GM20431 (cell line): Measurements from ENCODE around the gene ZNRF1.

Experiments
- in situ Hi-C: fragments of 300-500 bp; cut with MseI, MboI; formaldehyde crosslinking; loops from one replicate; pipeline ENCODE4 v1.15.0; 2020; ENCODE audit warnings: low sequenced_read_pairs; ENCODE audit not compliant: unreplicated experiment

Gene ZNRF1

DNA sequence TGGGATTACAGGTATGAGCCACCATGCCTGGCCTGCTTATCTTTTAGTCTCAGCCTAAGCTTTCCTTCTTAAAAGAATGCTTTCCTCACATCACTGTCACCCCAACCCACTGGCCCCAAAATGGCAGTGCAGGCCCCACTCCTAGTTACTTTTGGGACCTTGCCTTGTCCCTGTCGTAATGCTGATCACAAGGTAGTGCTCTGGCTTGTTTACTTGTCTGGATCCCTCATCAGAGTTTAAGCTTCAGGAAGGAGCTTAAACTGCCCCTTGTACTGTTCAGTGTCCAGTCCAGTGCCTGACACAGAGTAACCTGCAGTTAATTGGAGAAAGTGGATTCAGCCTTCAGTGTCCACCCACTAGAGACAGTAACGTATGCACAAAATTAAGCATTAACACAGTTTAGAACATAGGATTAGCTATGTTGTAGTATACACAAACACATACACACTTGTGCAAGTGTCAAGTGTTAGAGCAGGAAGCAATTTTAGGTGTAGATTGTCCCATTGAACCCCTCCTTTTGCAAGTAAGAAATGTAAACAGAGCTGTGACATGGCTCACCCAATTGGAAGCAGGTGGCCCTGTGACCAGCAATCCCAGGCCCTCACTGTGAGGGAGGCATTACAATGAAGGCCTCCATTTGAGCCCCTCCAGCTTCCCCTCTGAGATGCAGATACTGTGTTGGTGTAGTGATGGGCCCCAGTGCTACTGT lies 73.6 kb downstream of the ZNRF1 start:
- in situ Hi-C loops: no loop called here

DNA sequence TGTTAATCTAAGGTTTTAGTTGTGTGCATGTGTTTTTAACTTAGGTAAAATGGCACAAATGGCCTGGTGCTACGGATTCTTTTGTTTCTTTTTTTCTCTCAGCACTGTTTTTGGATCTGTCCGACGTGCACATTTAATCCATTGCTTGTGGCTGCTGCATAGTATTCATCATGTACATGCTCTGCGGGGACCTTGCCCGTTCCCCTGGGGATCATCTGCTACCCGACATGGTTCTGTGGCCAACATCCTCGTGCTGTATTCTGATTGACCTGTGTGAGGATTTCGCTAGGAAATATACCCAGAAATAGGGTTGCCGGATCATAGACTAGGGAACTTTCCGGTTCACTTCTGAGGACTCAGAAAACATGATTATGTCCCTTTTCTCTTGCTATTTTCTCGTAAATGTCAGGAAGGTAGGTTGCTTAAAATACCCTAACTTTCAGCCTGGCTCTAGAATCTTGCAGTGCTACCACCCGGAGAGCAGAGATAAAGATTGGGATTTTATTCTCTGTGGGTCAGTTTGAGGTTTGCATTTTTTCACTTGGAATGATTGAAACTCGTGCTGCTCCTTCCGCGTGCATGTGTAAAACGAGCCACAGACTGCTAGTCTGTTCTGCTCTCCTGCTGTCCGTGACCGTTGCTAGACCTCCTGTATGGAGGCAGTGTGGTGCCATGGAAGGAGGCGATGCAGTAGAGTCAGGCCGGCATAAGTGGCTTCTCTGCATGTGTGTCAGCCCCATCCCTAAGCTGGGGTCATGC lies 74.9 kb downstream of the ZNRF1 start:
- in situ Hi-C loops: no loop called here

- in situ Hi-C loops: no loop called here
These were observed 75.5 kb downstream of the ZNRF1 start for GRCh38 chr16:75074304-75074793.

DNA sequence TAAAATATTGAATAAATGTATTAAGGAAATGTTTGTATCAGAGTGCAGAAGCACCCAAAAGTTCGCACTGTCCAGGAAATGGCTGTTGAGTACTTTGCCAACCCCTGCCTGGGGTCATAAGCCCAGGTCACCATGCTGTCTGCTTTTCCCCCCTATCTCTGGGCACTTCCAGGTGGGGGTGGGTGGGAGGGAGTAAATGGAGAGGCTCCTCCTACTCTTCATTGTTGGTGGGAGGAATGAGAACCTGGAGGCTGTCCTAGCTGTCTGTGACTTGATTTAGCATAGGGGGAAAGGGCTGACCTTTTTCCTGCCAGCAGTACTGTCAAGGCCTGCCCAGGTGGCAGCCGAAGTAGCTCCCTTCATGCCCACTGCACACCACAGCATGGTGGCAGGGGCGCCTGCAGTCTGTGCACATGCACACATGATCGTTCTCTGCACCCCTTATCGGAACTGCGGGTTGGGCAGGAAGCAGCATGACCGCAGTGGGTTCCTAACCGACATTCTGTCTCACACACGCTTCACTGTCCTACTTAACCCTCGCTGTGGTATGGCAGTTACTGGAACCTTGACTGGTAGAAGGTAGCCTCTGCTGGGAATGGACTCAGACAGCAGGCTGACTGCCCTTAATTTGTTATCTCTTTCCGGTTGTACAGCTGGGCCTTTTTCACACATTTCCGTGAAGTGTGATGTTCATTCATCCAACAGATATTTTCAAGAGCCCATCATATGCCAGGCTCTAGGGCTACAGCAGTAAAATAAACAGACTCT lies 76.3 kb downstream of the ZNRF1 start:
- in situ Hi-C loops: no loop called here

- in situ Hi-C loops: no loop called here
These were observed 77.0 kb downstream of the ZNRF1 start for GRCh38 chr16:75075688-75076268.

GRCh38 chr16:75078886-75079285 lies 80.1 kb downstream of the ZNRF1 start:
- in situ Hi-C loops: no loop called here

- in situ Hi-C loops: no loop called here
These were observed 80.6 kb downstream of the ZNRF1 start for GRCh38 chr16:75079346-75079926.

- in situ Hi-C loops: no loop called here
These were observed 81.6 kb downstream of the ZNRF1 start for GRCh38 chr16:75080205-75081029.

- in situ Hi-C loops: no loop called here
These were observed 82.5 kb downstream of the ZNRF1 start for GRCh38 chr16:75081179-75081859.

DNA sequence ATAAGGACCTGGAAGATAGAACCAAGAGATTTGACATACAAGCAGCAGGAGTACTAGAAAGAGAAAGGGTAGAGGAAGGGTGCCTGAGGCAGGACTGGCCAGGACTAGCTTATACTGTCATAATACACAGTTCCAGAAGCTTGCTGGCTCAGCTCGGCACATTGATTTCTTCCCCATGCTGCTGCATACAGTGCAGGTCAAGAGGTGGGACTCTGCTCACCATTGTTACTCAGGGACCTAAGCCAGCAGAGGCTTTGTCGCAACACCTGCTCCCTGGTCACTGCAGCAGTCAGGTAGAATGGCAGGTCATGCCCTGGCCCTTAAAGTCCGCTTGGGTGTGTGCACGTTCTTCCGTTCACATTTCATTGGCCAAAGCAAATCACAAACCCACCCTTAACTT lies 85.0 kb downstream of the ZNRF1 start:
- in situ Hi-C loops: no loop called here

DNA sequence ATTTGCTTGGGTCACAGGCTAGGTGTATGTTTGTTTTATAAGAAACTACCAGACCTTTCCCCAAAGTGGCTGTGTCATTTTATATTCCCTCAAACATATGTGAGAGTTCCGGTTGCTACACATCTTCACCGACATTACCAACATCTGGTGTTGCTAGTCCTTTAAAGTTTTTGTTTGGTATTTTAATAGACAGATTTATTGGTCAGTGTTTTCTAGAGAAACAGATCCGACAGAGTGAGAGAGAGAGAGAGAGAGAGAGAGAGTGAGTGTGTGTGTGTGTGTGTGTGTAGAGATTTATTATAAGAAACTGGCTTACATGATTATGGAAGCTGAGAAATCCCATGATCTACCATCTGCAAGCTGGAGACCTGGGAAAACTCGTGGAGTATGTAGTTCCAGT lies 86.7 kb downstream of the ZNRF1 start:
- in situ Hi-C loops: no loop called here

GRCh38 chr16:75086281-75086680 lies 87.5 kb downstream of the ZNRF1 start:
- in situ Hi-C loops: no loop called here

DNA sequence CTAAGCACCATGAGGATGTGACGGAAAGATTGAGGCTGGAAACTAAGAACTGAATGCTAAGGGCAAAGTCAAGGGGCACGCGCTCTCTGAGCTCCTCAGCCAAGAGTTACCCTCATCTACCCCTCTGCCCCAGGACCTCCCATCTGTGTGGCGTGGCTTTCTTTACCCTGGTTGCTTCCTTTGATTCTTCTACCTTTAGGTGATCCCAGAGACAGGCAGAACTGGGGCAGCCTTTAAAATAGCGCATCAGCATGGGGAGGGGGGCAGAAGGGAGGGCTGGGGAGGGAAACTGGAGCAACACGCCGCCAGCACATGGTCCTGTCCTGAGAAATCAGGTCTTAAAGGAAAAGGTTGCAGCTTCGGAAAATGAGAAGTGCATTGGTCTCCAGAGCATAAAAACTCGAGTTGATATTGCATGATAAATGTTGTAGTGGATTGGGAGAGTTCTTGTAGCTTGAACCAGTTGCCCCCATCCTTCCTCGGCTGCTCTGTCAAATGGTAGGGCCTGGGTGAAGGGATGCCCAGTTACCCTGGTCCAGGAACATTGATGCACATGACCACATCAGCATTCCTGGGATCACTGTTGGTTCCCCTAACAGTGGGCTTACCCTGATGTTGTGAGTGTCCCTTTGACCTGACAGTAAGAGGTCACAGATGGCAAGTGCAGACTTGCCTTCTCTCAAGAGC lies 88.0 kb downstream of the ZNRF1 start:
- in situ Hi-C loops: no loop called here

DNA sequence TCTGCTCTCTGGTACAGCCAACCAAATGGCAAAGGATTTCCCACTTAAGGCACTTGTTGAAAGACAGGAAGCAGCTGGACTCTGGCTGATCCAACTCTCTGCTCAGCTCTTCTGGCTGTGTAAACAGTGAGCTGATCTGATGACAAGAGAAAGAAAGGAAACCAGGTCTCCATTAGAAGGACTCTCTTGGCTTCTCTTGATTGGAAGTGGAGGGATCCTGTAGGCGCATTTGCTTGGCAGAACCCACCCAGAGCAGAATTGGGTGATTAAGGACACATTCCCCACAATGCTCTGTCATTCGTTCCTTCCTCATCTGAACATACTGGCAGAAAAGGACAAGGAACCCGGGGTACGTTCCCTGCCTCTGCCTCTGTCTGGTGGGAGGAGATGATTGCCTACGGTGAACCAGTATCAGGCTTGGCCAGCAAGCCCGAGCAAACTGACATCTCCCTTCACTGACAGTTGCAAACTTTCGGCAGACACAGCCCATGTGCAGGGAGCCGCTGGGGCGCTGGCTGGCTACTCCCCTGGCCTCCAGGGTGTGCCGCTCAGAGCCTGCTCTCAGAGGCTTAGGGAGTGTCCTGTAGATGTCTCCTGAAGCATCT lies 88.7 kb downstream of the ZNRF1 start:
- in situ Hi-C loops: no loop called here

- in situ Hi-C loops: no loop called here
These were observed 89.4 kb downstream of the ZNRF1 start for GRCh38 chr16:75088216-75088615.

- in situ Hi-C loops: no loop called here
These were observed 90.1 kb downstream of the ZNRF1 start for GRCh38 chr16:75088934-75089333.

GRCh38 chr16:75089486-75090202 lies 90.8 kb downstream of the ZNRF1 start:
- in situ Hi-C loops: no loop called here
